MCF 10A (cell line): ENCODE results near the gene KY. TPM values are rescaled to one million over a fixed set of nuclear protein-coding genes. Genes with fewer than 3 reads are reported as not detected.

Experiments used
- BruUV-seq: library from RNA; stranded (reverse); fragments of 400-500 nt; replicated peaks from 2 replicates; lab custom pipeline; 2021; lab: Mats Ljungman, UMichigan
- CTCF ChIA-PET: fragments of 300-600 bp; sonication (Branson Sonifier 250); formaldehyde crosslinking; extraction: SDS; loops from one replicate; lab custom pipeline; 2021; ENCODE audit warnings: antibody characterized with exemption, inconsistent platforms; lab: Yijun Ruan, JAX
- POLR2A ChIA-PET: fragments of 300-600, 350-650 bp; sonication (Branson Sonifier 250); formaldehyde crosslinking; extraction: SDS; loops from one replicate; lab custom pipeline; 2020; ENCODE audit warnings: antibody characterized with exemption, inconsistent platforms; lab: Yijun Ruan, JAX
- DNase-seq: peaks from one replicate; pipeline ENCODE4 v3.0.0-alpha.2; 2018; ENCODE audit not compliant: unreplicated experiment
- H3K27ac Mint-ChIP-seq: one replicate; pipeline ENCODE4 v1.8.0; 2022; ENCODE audit warnings: mild to moderate bottlenecking, low read depth, mixed read lengths; ENCODE audit not compliant: unreplicated experiment
- H3K27me3 Mint-ChIP-seq: one replicate; pipeline ENCODE4 v1.8.0; 2022; ENCODE audit warnings: mixed read lengths; ENCODE audit not compliant: insufficient read depth, unreplicated experiment
- H3K36me3 Mint-ChIP-seq: one replicate; pipeline ENCODE4 v1.8.0; 2022; ENCODE audit warnings: mild to moderate bottlenecking, moderate library complexity, mixed read lengths; ENCODE audit not compliant: insufficient read depth, unreplicated experiment
- H3K4me1 Mint-ChIP-seq: one replicate; pipeline ENCODE4 v1.8.0; 2022; ENCODE audit warnings: mixed read lengths; ENCODE audit not compliant: insufficient read depth, unreplicated experiment
- H3K4me3 Mint-ChIP-seq: one replicate; pipeline ENCODE4 v1.8.0; 2022; ENCODE audit warnings: mild to moderate bottlenecking, moderate library complexity, mixed read lengths; ENCODE audit not compliant: unreplicated experiment
- H3K9me3 Mint-ChIP-seq: one replicate; pipeline ENCODE4 v1.8.0; 2022; ENCODE audit warnings: mixed read lengths; ENCODE audit not compliant: unreplicated experiment
- intact Hi-C: fragments of 100-400 bp; cut with micrococcal nuclease; formaldehyde crosslinking; loops from 2 replicates; pipeline ENCODE4 v1.14.1; 2022
- total RNA-seq: library from RNA; stranded (reverse); gene quantifications from 2 replicates; pipeline ENCODE4 v1.2.3, GENCODE V29; 2022
- TF ChIP-seq, protein P1 (sequence below): fragments of 200-600 bp; IDR thresholded peaks from one replicate; pipeline ENCODE4 v1.8.0; 2022; ENCODE audit warnings: antibody characterized with exemption, mild to moderate bottlenecking; ENCODE audit not compliant: unreplicated experiment

The KY gene
- total RNA-seq, 1 experiment from 2014 or later, result not detected

DNA sequence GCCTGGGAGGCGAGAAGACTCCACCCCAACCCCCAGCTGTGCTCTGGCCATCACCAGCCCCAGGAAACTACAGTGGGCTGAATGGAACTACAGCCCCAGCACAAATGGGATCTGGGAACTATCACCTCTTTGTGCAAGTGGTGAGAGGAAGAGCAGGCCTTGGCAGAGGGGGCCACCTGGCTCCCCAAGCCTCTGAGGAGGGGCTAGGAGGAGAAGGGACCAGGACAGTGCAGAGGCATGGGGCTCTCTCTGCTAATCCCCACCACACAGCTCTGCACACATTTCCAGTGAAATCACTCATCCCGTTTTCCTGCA lies 31.6 kb downstream of the KY start:
- intact Hi-C loops, result no loop called here
- POLR2A ChIA-PET, result no interaction called here
- no peak overlapping the region for H3K4me3 Mint-ChIP-seq
- no peak for DNase-seq
- TF ChIP-seq, protein P1, sequence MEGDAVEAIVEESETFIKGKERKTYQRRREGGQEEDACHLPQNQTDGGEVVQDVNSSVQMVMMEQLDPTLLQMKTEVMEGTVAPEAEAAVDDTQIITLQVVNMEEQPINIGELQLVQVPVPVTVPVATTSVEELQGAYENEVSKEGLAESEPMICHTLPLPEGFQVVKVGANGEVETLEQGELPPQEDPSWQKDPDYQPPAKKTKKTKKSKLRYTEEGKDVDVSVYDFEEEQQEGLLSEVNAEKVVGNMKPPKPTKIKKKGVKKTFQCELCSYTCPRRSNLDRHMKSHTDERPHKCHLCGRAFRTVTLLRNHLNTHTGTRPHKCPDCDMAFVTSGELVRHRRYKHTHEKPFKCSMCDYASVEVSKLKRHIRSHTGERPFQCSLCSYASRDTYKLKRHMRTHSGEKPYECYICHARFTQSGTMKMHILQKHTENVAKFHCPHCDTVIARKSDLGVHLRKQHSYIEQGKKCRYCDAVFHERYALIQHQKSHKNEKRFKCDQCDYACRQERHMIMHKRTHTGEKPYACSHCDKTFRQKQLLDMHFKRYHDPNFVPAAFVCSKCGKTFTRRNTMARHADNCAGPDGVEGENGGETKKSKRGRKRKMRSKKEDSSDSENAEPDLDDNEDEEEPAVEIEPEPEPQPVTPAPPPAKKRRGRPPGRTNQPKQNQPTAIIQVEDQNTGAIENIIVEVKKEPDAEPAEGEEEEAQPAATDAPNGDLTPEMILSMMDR, result no peak
- no peaks in the 10 kb centered on the region for H3K4me1 Mint-ChIP-seq
- no peaks in the 10 kb centered on the region for H3K27me3 Mint-ChIP-seq
- H3K36me3 Mint-ChIP-seq, result no peaks in the 10 kb centered on the region
- H3K27ac Mint-ChIP-seq, result no peak overlapping the region
- H3K9me3 Mint-ChIP-seq, result no peaks in the 10 kb centered on the region
- BruUV-seq, result no TSS peak
- CTCF ChIA-PET, result interaction anchor here (0.9 to 1.0 kb wide), 3 partner anchors 10 to 37 kb away, joined by 3 to 5 read pairs (median 4); no protein-coding TSS in a partner anchor

DNA sequence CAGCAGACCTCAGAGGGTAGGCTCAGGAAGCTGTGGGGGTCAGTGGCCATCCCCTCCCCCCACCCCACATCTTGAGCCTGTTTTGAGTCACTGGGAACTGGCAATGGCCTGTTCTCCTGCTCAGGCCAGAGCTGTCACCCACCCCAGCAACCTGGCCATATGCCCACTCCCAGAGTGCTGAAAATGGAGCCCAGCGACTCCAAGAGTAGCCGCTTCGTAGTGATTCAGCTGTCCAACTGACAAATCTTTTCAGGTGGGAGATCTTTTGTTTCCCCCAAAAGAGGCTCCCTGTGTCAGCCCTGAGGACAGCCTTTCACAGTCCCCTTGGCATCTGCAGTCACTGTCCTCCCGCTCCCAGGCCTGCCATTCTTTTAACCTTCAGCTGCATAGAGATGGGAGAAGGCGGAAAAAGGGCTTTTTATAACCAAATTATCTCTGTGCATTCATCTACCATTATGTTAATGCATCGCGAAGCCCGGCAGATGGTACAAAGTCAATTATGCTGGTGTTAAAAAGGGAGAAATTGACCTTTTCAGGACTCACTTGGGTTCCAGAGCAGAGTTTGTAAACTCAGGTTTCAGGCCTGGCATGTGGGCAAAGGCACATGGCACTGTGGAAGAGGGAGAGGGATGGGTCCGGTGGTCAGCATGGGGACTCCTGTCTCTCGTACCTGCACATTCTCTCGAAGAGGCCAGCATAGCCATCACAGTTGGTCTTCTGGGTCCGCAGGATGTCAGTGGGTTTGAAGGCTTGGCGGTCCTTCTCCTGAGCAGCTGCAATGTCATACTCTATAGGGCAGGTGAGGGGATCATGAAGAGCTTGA lies 32.1 kb downstream of the KY start:
- Mint-ChIP-seq H3K27ac (no peak overlapping the region), H3K27me3 (no peaks in the 10 kb centered on the region), H3K9me3 (no peaks in the 10 kb centered on the region), H3K4me3 (no peak overlapping the region), H3K4me1 (no peaks in the 10 kb centered on the region), H3K36me3 (no peaks in the 10 kb centered on the region)
- DNase-seq, result no peak
- TF ChIP-seq, protein P1, result no peak
- CTCF ChIA-PET, result interaction anchor here (0.9 to 5.6 kb wide), 3 partner anchors 17 to 37 kb away, joined by 4 to 26 read pairs (median 5); no protein-coding TSS in a partner anchor
- intact Hi-C loops, result no loop called here
- POLR2A ChIA-PET, result no interaction called here
- BruUV-seq, result no TSS peak

DNA sequence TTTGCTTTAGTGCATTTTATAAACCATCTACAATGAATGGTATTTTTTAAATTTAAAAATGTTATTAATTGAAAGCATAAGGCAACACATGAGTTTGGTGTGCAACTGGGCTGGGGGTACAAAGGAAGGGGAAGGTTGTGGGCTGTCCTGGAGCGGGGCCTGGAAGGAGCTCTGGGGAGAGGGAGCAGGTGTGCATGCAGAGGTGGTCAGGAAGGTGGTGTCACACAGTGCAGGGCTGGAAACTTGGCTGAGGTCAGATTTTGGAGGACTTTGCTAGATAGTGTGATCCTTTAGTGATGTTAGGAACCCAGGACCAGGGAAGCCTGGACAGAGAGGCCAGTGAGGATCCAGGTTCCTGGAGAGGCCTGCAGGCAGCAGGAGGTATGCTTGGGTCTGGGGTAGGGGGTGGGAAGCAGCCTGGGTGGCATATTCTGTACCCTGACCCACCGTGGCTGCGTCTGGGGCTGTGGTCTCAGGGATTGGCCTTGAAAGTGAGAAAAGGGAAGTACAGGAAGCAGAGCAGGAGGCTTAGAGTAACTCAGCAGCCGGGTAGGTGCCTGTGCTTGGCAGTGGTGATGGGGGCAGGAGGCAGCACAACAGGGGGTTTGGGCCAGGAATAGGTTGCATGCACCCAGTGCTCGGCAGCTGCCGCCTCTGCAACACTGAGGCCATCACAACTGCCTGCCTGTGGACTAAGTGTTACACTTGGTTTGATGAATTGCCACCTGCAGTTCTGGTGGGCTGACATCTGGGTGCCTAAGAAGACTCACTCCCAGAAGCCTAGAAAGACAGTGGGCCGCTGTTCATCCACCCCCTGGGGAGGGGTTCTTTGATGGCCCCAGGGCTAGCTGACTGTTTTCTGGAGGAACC lies 33.0 kb downstream of the KY start:
- no peak overlapping the region for H3K27ac Mint-ChIP-seq
- H3K36me3 Mint-ChIP-seq, result no peaks in the 10 kb centered on the region
- TF ChIP-seq, protein P1, result no peak
- H3K27me3 Mint-ChIP-seq, result no peaks in the 10 kb centered on the region
- CTCF ChIA-PET, result interaction anchor here (1.1 to 5.6 kb wide), 2 partner anchors 17 to 43 kb away, joined by 3 to 26 read pairs; no protein-coding TSS in a partner anchor
- no peaks in the 10 kb centered on the region for H3K9me3 Mint-ChIP-seq
- DNase-seq, result no peak
- no TSS peak for BruUV-seq
- H3K4me1 Mint-ChIP-seq, result no peaks in the 10 kb centered on the region
- intact Hi-C loops, result no loop called here
- POLR2A ChIA-PET, result no interaction called here
- no peak overlapping the region for H3K4me3 Mint-ChIP-seq

DNA sequence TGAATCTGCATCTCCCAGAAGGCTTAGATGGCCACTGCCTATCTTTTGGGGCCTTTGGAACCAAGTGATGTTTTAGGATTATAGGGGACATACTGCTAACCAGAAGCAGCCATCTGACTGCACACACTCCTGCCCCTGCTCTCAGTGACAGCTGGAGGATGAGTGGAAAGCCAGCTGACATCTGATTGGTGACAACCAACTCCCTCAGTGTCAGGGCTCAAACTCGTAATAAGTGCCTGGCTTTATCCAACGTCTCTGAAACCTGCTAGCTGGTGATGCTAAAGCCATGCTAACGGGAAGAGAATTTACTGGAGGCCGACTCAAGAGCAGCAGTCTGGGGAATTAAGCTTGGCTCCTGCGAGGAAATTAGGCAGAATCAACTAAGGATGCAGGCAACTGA lies 35.1 kb downstream of the KY start:
- TF ChIP-seq, protein P1, result no peak
- Mint-ChIP-seq H3K4me3 (no peak overlapping the region), H3K9me3 (no peaks in the 10 kb centered on the region), H3K27ac (no peak overlapping the region), H3K4me1 (no peaks in the 10 kb centered on the region), H3K36me3 (no peaks in the 10 kb centered on the region), H3K27me3 (no peaks in the 10 kb centered on the region)
- no peak for DNase-seq
- no TSS peak for BruUV-seq
- intact Hi-C loops, result no loop called here
- CTCF ChIA-PET, result interaction anchor here (0.6 to 5.6 kb wide), 5 partner anchors 9 to 1254 kb away, joined by 3 to 26 read pairs (median 4); no protein-coding TSS in a partner anchor
- POLR2A ChIA-PET, result no interaction called here
